GM12891 (cell line): Measurements from ENCODE around the gene IFNLR1.

Source experiments
- DNase-seq: peaks from one replicate; pipeline ENCODE4 v3.0.0; 2011; ENCODE audit warnings: low spot score; ENCODE audit not compliant: insufficient read length
- FAIRE-seq: peaks from 2 replicates; lab custom pipeline; 2011; peaks lifted over from hg19 to GRCh38; lab: Jason Lieb, UNC
- PAX5 ChIP-seq: IDR thresholded peaks from 2 replicates; pipeline ENCODE4 v1.6.1; 2011; ENCODE audit warnings: low read length, moderate library complexity, mild to moderate bottlenecking; ENCODE audit not compliant: insufficient read depth, severe bottlenecking
- POLR2A ChIP-seq: IDR thresholded peaks from 2 replicates; pipeline ENCODE4 v1.6.1; 2011; ENCODE audit warnings: low read depth, low read length, control low read depth
- POLR2AphosphoS5 ChIP-seq: IDR thresholded peaks from 2 replicates; pipeline ENCODE4 v1.6.1; 2011; ENCODE audit warnings: low read depth, low read length, control low read depth
- POU2F2 ChIP-seq: IDR thresholded peaks from 2 replicates; pipeline ENCODE4 v1.6.1; 2011; ENCODE audit warnings: low read depth, mild to moderate bottlenecking, control low read depth, low read length, moderate library complexity
- SPI1 ChIP-seq: IDR thresholded peaks from 2 replicates; pipeline ENCODE4 v1.6.1; 2011; ENCODE audit warnings: low read depth, low read length, control low read depth
- TAF1 ChIP-seq: IDR thresholded peaks from 2 replicates; pipeline ENCODE4 v1.6.1; 2011; ENCODE audit warnings: low read depth, low read length, control low read depth

The IFNLR1 gene

GRCh38 chr1:24118410-24119242 is 68.5 kb downstream of the IFNLR1 start:
- TF ChIP-seq SPI1 = no peak
- TF ChIP-seq POLR2A = no peak
- TF ChIP-seq PAX5 = no peak
- TF ChIP-seq POLR2AphosphoS5 = no peak
- TF ChIP-seq TAF1 = no peak
- FAIRE-seq (no peak), DNase-seq (no peak)

DNA sequence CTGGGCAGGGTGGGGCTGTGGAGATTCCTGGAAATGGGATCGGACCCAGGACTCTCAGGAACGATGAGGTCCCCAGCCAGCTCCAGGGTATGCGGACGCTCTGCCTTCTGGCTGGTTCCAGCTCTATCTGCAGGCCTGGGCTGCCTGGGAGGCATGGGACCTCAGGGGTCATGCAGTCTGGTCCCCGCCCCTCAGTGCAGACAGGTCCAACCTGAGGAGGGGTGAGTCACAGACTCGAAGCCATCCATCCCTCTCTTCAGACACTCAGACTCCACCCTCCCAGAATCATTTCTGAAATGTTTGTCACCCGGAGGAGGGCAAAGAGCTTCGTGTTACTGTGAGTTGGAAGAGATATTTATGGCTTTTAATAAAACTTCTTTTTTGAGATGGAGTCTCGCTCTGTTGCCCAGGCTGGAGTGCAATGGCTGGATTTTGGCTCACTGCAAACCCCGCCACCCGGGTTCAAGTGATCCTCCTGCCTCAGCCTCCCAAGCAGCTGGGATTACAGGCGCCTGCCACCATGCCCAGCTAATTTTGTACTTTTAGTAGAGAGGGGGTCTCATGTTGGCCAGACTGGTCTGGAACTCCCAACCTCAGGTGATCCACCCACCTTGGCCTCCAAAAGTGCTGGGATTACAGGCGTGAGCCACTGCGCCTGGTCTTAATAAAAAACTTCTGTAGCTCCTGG is 69.2 kb downstream of the IFNLR1 start:
- DNase-seq = no peak
- TF ChIP-seq POLR2AphosphoS5 (no peak), TAF1 (no peak), SPI1 (no peak), POU2F2 (no peak), POLR2A (no peak), PAX5 (no peak)
- no peak for FAIRE-seq

DNA sequence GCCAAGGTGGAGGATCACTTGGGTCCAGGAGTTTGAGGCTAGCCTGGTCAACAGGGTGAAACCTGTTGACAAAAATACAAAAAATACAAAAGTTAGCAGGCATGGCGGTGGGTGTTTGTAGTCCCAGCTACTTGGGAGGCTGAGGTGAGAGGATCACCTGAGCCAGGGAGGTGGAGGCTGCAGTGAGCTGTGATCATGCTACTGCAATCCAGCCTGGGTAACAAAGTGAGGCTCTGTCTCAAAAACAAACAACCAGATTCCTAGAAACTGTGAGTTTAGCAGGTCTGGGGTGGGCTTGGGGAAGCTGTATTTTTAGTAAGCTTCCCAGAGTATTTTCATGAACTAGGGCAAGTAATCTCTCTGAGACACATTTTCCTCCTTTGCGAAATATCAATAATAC is 70.0 kb downstream of the IFNLR1 start:
- no peak for TF ChIP-seq POLR2A
- no peak for TF ChIP-seq PAX5
- no peak for TF ChIP-seq TAF1
- TF ChIP-seq POU2F2 = no peak
- TF ChIP-seq SPI1 = no peak
- no peak for TF ChIP-seq POLR2AphosphoS5
- no peak for FAIRE-seq

GRCh38 chr1:24114753-24115152 is 72.3 kb downstream of the IFNLR1 start:
- TF ChIP-seq POU2F2 (no peak), POLR2AphosphoS5 (no peak), POLR2A (no peak), PAX5 (no peak), SPI1 (no peak), TAF1 (no peak)
- DNase-seq (no peak), FAIRE-seq (no peak)

More for the DNA sequence above, 70.0 kb downstream of the IFNLR1 start:
- DNase-seq = no peak

- no peak for FAIRE-seq
- no peak for TF ChIP-seq POLR2AphosphoS5
- TF ChIP-seq SPI1 = no peak
- TF ChIP-seq POU2F2 = no peak
- TF ChIP-seq PAX5 = no peak
- TF ChIP-seq POLR2A = no peak
- no peak for TF ChIP-seq TAF1
- DNase-seq = no peak
These were observed 73.5 kb downstream of the IFNLR1 start for GRCh38 chr1:24113641-24114033.

- TF ChIP-seq PAX5 = no peak
- TF ChIP-seq POLR2AphosphoS5 = no peak
- no peak for TF ChIP-seq POLR2A
- FAIRE-seq (peak; percentile 89), DNase-seq (peak; percentile 67)
These were observed 74.9 kb downstream of the IFNLR1 start, which contains the start of gene MYOM3 for GRCh38 chr1:24111996-24112779. Gene MYOM3 (minus strand): TSS chr1:24112135. CDS start chr1:24108636, 3,499 bp downstream.

DNA sequence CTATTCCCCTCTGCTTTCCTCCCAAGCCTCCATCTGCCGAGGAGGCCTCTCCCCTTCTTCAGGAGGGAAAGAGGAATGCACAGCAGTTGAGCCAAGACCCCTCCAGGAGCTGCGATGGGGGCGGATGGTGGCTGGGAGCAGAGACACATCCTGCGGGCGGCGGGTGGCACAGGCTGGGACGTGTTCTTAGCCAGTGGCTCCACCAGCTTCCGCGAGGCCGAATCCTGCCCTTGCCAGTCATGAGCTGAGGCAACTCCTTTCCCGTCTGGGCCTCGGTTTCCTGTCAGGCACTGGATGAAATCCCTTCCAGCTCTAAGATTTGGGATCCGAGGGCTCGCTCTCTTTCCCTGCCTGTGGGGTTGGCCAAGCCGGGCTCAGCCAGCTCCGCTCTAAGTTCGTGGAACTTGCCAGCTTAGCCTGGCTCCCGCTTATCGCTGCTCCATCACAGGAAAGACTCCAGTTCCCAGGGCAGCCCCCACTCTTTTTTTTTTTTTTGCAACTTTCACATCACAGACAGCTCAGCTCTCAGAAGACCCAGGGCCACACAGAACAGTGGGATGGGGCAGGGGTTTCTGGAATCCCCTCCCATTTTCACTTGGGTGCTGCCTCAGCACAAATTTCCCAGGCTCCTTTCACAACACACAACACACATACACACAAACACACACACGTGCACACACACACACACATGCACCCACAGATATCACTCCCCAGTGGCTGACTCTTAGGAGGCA is 75.7 kb downstream of the IFNLR1 start:
- no peak for TF ChIP-seq PAX5
- no peak for TF ChIP-seq POLR2A
- TF ChIP-seq TAF1 = no peak
- no peak for TF ChIP-seq POLR2AphosphoS5
- no peak for TF ChIP-seq SPI1
- TF ChIP-seq POU2F2 = no peak
- FAIRE-seq = no peak

GRCh38 chr1:24110642-24111261 is 76.3 kb downstream of the IFNLR1 start:
- DNase-seq (no peak), FAIRE-seq (no peak)
- no peak for TF ChIP-seq POU2F2
- TF ChIP-seq POLR2AphosphoS5 = no peak

More for the DNA sequence above, 75.7 kb downstream of the IFNLR1 start:
- DNase-seq = no peak
